ENCODE data around the gene LVRN.
"Not testable (repeated sequence)": the region's sequence is repeated elsewhere in the genome, so short reads cannot be mapped to it uniquely, and the experiment has no call there.

The LVRN gene, protein sequence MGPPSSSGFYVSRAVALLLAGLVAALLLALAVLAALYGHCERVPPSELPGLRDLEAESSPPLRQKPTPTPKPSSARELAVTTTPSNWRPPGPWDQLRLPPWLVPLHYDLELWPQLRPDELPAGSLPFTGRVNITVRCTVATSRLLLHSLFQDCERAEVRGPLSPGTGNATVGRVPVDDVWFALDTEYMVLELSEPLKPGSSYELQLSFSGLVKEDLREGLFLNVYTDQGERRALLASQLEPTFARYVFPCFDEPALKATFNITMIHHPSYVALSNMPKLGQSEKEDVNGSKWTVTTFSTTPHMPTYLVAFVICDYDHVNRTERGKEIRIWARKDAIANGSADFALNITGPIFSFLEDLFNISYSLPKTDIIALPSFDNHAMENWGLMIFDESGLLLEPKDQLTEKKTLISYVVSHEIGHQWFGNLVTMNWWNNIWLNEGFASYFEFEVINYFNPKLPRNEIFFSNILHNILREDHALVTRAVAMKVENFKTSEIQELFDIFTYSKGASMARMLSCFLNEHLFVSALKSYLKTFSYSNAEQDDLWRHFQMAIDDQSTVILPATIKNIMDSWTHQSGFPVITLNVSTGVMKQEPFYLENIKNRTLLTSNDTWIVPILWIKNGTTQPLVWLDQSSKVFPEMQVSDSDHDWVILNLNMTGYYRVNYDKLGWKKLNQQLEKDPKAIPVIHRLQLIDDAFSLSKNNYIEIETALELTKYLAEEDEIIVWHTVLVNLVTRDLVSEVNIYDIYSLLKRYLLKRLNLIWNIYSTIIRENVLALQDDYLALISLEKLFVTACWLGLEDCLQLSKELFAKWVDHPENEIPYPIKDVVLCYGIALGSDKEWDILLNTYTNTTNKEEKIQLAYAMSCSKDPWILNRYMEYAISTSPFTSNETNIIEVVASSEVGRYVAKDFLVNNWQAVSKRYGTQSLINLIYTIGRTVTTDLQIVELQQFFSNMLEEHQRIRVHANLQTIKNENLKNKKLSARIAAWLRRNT

GRCh38 chr5:115962239-115962564, at the start of gene LVRN:
Gene LVRN (plus strand): TSS chr5:115962475. CDS start chr5:115962618, 143 bp downstream.
- DNase-seq (ENCODE audit: low spot score), result no peak

- DNase-seq (ENCODE audit: low spot score), result not testable (repeated sequence)
These were observed 48.5 kb upstream of the LVRN start for GRCh38 chr5:115913623-115914400.

GRCh38 chr5:115920171-115920725, 42.0 kb upstream of the LVRN start:
- DNase-seq (ENCODE audit: low spot score), result no peak

GRCh38 chr5:115928578-115929407, 33.5 kb upstream of the LVRN start:
- DNase-seq (ENCODE audit: low spot score), result not testable (repeated sequence)

DNA sequence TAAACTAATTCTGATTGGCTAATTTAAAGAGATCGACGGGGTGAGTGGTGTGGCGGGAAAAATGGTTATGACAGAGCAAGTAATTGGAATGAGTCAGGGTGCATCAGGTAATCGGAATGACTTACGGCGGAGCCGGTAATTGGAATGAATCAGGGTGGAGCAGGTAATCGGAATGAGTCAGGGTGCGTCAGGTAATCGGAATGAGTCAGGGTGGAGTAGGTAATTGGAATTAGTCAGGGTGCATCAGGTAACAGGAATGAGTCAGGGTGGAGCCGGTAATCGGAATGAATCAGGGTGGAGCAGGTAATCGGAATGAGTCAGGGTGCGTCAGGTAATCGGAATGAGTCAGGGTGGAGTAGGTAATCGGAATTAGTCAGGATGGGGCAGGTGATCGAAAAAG, 32.1 kb upstream of the LVRN start:
- DNase-seq (ENCODE audit: low spot score), result not testable (repeated sequence)

- no peak for DNase-seq (ENCODE audit: low spot score)
These were observed 31.5 kb upstream of the LVRN start for GRCh38 chr5:115930630-115931337.

DNA sequence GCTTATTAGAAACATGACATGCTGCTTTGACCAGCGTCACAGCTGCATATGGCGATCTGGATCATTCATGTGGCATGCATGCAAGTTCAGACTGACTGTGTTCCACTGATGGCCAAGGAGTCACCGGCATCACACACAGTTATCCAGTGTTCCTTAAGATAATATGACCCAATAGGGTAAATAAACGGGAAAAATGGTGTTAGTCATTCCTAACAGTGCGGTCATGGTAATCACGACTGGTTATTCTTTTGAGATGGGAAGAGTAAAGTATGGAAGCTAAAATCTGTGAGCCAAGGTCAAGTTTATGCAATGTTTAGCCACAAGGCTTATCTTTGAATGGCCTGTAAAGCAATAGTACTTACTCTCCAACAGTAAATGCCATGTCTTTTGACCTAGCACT, 29.3 kb upstream of the LVRN start:
- no peak for DNase-seq (ENCODE audit: low spot score)

GRCh38 chr5:115934388-115934974, 27.8 kb upstream of the LVRN start:
- DNase-seq (ENCODE audit: low spot score), result no peak

GRCh38 chr5:115936031-115936430, 26.2 kb upstream of the LVRN start:
- DNase-seq (ENCODE audit: low spot score), result no peak

DNA sequence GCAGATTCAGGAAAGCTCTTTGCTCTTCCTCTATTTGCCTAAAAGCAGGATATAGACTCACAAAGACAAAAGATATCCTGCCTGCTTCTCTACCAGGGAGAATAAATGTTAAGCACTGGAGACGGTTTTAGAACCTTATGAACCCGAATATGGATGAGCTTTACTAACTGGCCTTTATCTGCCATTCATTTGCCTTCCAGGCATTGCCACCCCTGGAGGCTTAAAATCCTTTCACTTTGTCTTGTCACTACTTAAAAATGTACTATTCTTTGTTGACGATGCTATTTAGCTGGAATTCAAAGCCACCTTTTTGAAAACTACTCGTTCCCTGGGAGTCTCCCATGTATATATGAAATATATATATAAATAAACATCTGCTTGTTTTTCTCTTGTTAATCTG, 23.2 kb upstream of the LVRN start:
- no peak for DNase-seq (ENCODE audit: low spot score)

DNA sequence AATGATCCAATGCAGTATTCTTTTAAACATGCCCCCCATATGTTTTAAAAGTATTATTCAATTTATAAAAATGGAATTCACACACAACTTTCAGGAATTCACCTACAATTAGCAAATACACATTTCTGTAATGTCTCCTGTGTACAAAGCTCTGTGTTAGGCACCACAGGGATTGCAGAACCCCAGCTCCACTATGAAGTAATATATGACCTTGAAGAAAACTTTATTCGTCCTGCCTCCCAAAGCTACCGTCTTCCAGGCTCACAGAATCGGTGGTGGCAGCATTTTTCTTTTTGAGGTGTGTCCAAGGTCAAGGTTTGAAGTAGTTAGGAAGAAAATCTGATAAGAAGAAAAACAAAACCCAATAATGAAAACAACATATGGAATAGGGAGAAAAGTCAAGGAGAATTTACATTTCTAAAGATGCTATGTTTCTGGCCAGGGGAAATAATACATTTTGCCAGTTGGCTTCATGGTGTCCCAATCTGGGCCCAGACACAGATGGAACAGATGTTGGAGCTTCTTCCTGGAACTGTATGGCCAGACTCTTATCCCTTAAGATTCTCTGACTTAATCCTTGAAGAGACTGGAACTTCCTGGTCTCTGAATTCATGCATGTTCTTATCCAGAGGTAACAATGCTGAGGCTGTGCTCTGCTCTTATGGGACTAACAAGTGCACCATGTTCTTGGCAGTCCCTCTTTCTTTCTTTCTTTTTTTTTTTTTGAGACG, 22.0 kb upstream of the LVRN start:
- no peak for DNase-seq (ENCODE audit: low spot score)

GRCh38 chr5:115941051-115941675, 21.1 kb upstream of the LVRN start:
- DNase-seq (ENCODE audit: low spot score), result no peak

- DNase-seq (ENCODE audit: low spot score), result no peak
These were observed 17.8 kb upstream of the LVRN start for GRCh38 chr5:115944501-115944900.

DNA sequence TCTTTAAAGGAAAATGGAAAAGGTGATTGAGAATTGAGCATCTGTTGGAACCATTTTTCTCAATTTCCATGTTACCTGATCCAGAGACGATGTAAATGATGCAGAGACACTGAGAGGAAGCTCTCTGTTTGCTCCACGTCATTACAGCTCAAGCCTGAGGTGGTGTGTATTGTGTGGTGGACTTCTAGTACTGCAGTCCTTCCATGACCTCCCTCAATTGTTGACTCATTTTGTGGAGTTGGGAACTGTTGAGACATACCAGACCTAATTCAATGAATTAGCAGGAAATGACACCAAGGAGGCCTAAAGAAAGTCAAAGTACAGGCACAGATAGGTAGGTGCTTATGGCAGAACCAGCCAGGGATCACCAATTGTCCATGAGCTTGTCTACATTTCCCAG, 15.6 kb upstream of the LVRN start:
- no peak for DNase-seq (ENCODE audit: low spot score)

- DNase-seq (ENCODE audit: low spot score), result no peak
These were observed 15.0 kb upstream of the LVRN start for GRCh38 chr5:115947260-115947659.

- DNase-seq (ENCODE audit: low spot score), result no peak
These were observed 14.2 kb upstream of the LVRN start for GRCh38 chr5:115948091-115948534.

DNA sequence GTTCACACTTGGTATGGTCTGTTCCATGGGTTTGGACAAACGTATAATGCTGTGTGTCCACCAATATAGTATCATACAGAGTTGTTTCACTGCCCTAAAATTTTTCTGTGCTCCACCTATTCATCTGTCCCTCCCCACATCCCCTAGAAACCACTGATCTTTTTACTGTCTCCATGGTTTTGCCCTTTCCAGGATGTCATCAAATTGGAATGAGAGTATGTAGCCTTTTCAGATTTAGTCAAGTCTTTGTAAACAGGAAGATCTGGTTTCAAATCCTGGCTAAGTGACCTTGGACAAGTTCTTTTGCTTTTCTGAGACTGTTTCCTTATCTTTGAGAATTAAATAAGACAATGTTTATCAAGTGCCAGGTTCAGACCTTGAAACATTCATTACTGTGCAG, 13.2 kb upstream of the LVRN start:
- no peak for DNase-seq (ENCODE audit: low spot score)

- no peak for DNase-seq (ENCODE audit: low spot score)
These were observed 9.7 kb upstream of the LVRN start for GRCh38 chr5:115952588-115952987.

DNA sequence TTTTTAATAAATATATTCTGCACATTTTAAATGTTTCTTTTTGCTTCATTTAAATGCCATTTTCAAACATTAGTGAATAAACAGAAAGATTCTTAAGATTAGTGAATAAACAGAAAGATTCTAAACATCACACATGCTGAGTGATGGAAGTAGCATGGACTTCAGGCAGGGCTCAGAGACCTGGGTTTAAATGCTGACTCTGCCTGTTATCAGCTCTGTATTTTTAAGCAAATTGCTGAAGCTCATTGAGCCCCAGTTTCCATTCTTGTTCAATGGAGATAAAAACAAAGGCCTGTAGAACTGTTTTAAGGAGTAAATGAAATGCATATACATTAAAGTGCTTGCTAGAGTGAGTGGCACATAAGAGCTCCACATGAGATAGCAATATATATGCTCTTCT, 8.1 kb upstream of the LVRN start:
- no peak for DNase-seq (ENCODE audit: low spot score)

All from ecto neural progenitor cell (in vitro differentiated cells).